SK-N-SH (cell line): ENCODE results near the gene ARHGDIA. TPM values are rescaled to one million over a fixed set of nuclear protein-coding genes. Genes with fewer than 3 reads are reported as not detected.

Source experiments
- CTCF ChIA-PET: fragments of 300-600, 350-600 bp; formaldehyde crosslinking; extraction: SDS; loops from one replicate; lab custom pipeline; 2021; lab: Yijun Ruan, JAX
- POLR2A ChIA-PET: fragments of 350-600 bp; sonication (Branson Sonifier 250); formaldehyde crosslinking; extraction: SDS; loops from one replicate; lab custom pipeline; 2020; ENCODE audit warnings: antibody characterized with exemption, inconsistent platforms; lab: Yijun Ruan, JAX
- DNase-seq: peaks from one replicate; pipeline ENCODE4 v3.0.0; 2012
- H2AFZ ChIP-seq: fragments of 200-600 bp; sonication (generic); 2 replicates; pipeline ENCODE4 v1.8.1; 2016; ENCODE audit warnings: antibody characterized with exemption, mild to moderate bottlenecking, low read depth
- H3F3A ChIP-seq: fragments of 200-600 bp; sonication (generic); replicated peaks from 2 replicates; pipeline ENCODE3; 2016; ENCODE audit warnings: antibody characterized with exemption, mild to moderate bottlenecking; ENCODE audit not compliant: insufficient read depth
- H3K27ac ChIP-seq, 2 experiments: fragments of 200-500 bp in 1 of 2; fragments of 200-600 bp in 1 of 2; sonication (Bioruptor generic) in 1 of 2; sonication (generic), shearing (Covaris generic) in 1 of 2; 2 replicates each; pipeline versions ENCODE4 v1.5.1 to v1.6.1; 2014 to 2016; ENCODE audit warnings: low read depth in 2 of 2, inconsistent platforms in 1 of 2, low read length in 1 of 2, mild to moderate bottlenecking in 1 of 2, mixed read lengths in 1 of 2
- H3K27me3 ChIP-seq: fragments of 200-600 bp; sonication (generic), shearing (Covaris generic); 2 replicates; pipeline ENCODE4 v1.6.1; 2016; ENCODE audit warnings: mixed run types; ENCODE audit not compliant: insufficient read depth
- H3K36me3 ChIP-seq, 2 experiments: fragments of 200-500 bp in 1 of 2; fragments of 200-600 bp in 1 of 2; sonication (Bioruptor generic) in 1 of 2; sonication (generic) in 1 of 2; replicated peaks in 1 of 2; 2 replicates each; pipeline versions ENCODE3 to v1.5.1; 2014 to 2016; ENCODE audit warnings: low read length in 1 of 2, mild to moderate bottlenecking in 1 of 2; ENCODE audit not compliant: insufficient read depth in 2 of 2, control insufficient read depth in 1 of 2
- H3K4me1 ChIP-seq, 2 experiments: fragments of 200-500 bp in 1 of 2; fragments of 200-600 bp in 1 of 2; sonication (Bioruptor generic) in 1 of 2; sonication (generic), shearing (Covaris generic) in 1 of 2; 2 replicates each; pipeline versions ENCODE4 v1.5.1 to v1.6.1; 2014 to 2016; ENCODE audit warnings: low read depth in 1 of 2, low read length in 1 of 2, mixed run types in 1 of 2; ENCODE audit not compliant: insufficient read depth in 2 of 2, control insufficient read depth in 1 of 2
- H3K4me2 ChIP-seq: fragments of 200-600 bp; sonication (generic), shearing (Covaris generic); 2 replicates; pipeline ENCODE4 v1.6.1; 2017; ENCODE audit warnings: mixed run types
- H3K4me3 ChIP-seq, 2 experiments: fragments of 200-500 bp in 1 of 2; fragments of 200-600 bp in 1 of 2; sonication (Bioruptor generic) in 1 of 2; sonication (generic), shearing (Covaris generic) in 1 of 2; 2 replicates each; pipeline versions ENCODE4 v1.5.1 to v1.8.1; 2014 to 2016; ENCODE audit warnings: low read depth in 2 of 2, inconsistent platforms in 1 of 2, low read length in 1 of 2, mild to moderate bottlenecking in 1 of 2, mixed read lengths in 1 of 2, moderate library complexity in 1 of 2
- H3K79me2 ChIP-seq: fragments of 200-600 bp; sonication (generic); 2 replicates; pipeline ENCODE4 v1.8.1; 2017; ENCODE audit warnings: mild to moderate bottlenecking; ENCODE audit not compliant: insufficient read depth
- H3K9ac ChIP-seq: fragments of 200-600 bp; sonication (generic); 2 replicates; pipeline ENCODE4 v1.6.1; 2017; ENCODE audit warnings: mixed run types
- H3K9me2 ChIP-seq: fragments of 200-600 bp; sonication (generic); 2 replicates; pipeline ENCODE4 v1.6.1; 2017; ENCODE audit warnings: mixed run types
- H3K9me3 ChIP-seq: fragments of 200-600 bp; sonication (generic); 2 replicates; pipeline ENCODE4 v1.6.1; 2017; ENCODE audit warnings: mixed run types, mild to moderate bottlenecking, moderate library complexity
- H4K20me1 ChIP-seq: fragments of 200-600 bp; sonication (generic); 2 replicates; pipeline ENCODE4 v1.6.1; 2017; ENCODE audit warnings: mild to moderate bottlenecking, mixed run types; ENCODE audit not compliant: insufficient read depth
- CHD2 ChIP-seq: fragments of 150-350 bp; IDR thresholded peaks from 2 replicates; pipeline ENCODE4 v1.6.1; 2018; ENCODE audit warnings: low read length; ENCODE audit not compliant: partially characterized antibody
- ELF1 ChIP-seq: IDR thresholded peaks from 2 replicates; pipeline ENCODE4 v1.4.0; 2012
- EP300 ChIP-seq, 2 experiments: IDR thresholded peaks; 2 replicates each; pipeline versions ENCODE4 v1.4.0 to v1.6.1; 2012; ENCODE audit warnings: borderline replicate concordance in 1 of 2, low read depth in 1 of 2, low read length in 1 of 2
- EZH2phosphoT487 ChIP-seq: fragments of 200-600 bp; sonication (generic); IDR thresholded peaks from 2 replicates; pipeline ENCODE4 v1.6.1; 2017; ENCODE audit warnings: low read depth, mixed run types, mild to moderate bottlenecking, antibody characterized with exemption, moderate library complexity, borderline replicate concordance
- FOXM1 ChIP-seq: IDR thresholded peaks from 2 replicates; pipeline ENCODE4 v1.4.0; 2012; ENCODE audit warnings: low read depth, mild to moderate bottlenecking
- JUND ChIP-seq: IDR thresholded peaks from 2 replicates; pipeline ENCODE4 v1.4.0; 2012
- MAX ChIP-seq: IDR thresholded peaks from 2 replicates; pipeline ENCODE4 v1.4.0; 2012; ENCODE audit warnings: low read depth
- SMC3 ChIP-seq: IDR thresholded peaks from 2 replicates; pipeline ENCODE4 v1.6.1; 2012; ENCODE audit warnings: low read depth, low read length, improper control_type of control experiment
- TAF1 ChIP-seq: IDR thresholded peaks from 2 replicates; pipeline ENCODE4 v1.6.1; 2012; ENCODE audit warnings: low read depth, mild to moderate bottlenecking, low read length, moderate library complexity, borderline replicate concordance
- TCF12 ChIP-seq: IDR thresholded peaks from 2 replicates; pipeline ENCODE4 v1.4.0; 2012
- USF2 ChIP-seq: fragments of 150-350 bp; IDR thresholded peaks from 2 replicates; pipeline ENCODE4 v1.6.1; 2017; ENCODE audit warnings: antibody characterized with exemption, low read length, low read depth, borderline replicate concordance
- WGBS: methylation state at CpG from one replicate; pipeline ENCODE4 v1.1.6; 2017; ENCODE audit warnings: low lambda C conversion rate; 5-methylcytosine and 5-hydroxymethylcytosine counted together
- polyA plus RNA-seq, 3 experiments: library from polyadenylated mRNA; depleted of rRNA; stranded (reverse); fragments of >200 nt; gene quantifications; 2 replicates each; pipeline ENCODE4 v1.2.3, GENCODE V29; 2012
- TF ChIP-seq, protein P1 (sequence below): IDR thresholded peaks from 2 replicates; pipeline ENCODE4; 2012
- TF ChIP-seq, protein P2 (sequence below): fragments of 200-600 bp; sonication (generic); IDR thresholded peaks from 2 replicates; pipeline ENCODE4 v1.6.1; 2017; ENCODE audit warnings: antibody characterized with exemption, mild to moderate bottlenecking, moderate library complexity

The ARHGDIA gene
- polyA plus RNA-seq, 1 of the 3 experiments (the other 2 are of a cell fraction): 385 TPM

DNA sequence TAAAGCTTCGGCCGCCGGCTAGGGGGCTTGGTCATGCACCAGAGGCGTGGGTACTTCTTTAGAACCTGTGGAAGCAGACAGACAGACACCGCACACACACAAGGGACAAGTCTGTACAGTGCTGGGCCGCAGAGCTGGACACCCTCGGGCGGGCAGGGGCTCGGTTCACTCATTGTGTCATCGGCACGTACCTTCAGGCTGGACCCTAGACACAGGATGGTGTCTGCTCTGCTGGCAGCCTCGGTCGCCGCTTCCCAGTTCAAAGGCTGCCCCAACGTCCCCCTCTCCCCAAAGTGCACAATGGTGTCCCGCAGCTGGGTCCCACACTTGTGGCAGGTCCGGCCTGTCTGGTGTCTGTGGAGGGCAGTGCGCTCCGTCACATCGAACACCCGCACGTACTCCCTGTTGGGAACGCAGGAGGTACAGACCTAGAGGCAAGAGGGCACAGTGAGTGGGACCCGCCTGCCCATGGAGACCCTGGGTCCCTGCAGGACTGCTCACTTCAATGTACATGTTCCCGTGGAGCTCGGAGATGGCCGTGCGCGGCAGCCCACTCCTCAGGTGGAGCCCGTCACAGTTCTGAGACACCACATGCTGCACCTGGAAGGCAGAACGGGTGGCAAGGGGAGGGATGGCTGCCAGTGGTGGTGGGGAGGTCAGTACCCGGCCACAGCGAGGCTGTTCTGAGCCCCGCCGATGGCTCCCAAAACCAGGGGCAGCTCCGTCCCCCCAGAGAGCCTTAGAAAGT is 43.1 kb upstream of the ARHGDIA start:
- POLR2A ChIA-PET: interaction anchor here (0.8 kb wide), 1 partner anchor 23 kb away, joined by 3 read pairs; the partner anchor contains the start of gene PYCR1
- no peak overlapping the region for H3K4me2 ChIP-seq
- TF ChIP-seq EZH2phosphoT487 (no peak), MAX (no peak)
- TF ChIP-seq, all 33 proteins: peak for 0
- H3K9me2 ChIP-seq: no peaks in the 10 kb centered on the region
- peaks cover 47% of the 10 kb centered on the region for H4K20me1 ChIP-seq
- peaks cover 21 to 52% of the 10 kb centered on the region in 2 experiments for H3K36me3 ChIP-seq
- CTCF ChIA-PET: interaction anchor here (0.5 to 3.8 kb wide), 10 partner anchors 10 to 203 kb away, joined by 3 to 22 read pairs (median 4); partner anchors contain the start of genes DCXR and MAFG
- no peak overlapping the region for H3K9ac ChIP-seq
- no peak overlapping the region for H3K27ac ChIP-seq
- DNase-seq: no peak
- H3K79me2 ChIP-seq: peaks cover 45% of the 10 kb centered on the region
- H3K27me3 ChIP-seq: no peaks in the 10 kb centered on the region
- peaks cover 25% of the 10 kb centered on the region for H3F3A ChIP-seq
- no peaks in the 10 kb centered on the region for H3K9me3 ChIP-seq
- 96% methylated on average over 19 of the region's 36 CpGs for WGBS
- no peak overlapping the region for H3K4me3 ChIP-seq
- no peak overlapping the region for H2AFZ ChIP-seq
- H3K4me1 ChIP-seq: peaks cover 15 to 35% of the 10 kb centered on the region in 2 experiments

- Histone ChIP-seq H3K36me3 (peaks cover 21 to 51% of the 10 kb centered on the region in 2 experiments), H3K4me3 (no peak overlapping the region), H3F3A (peaks cover 23% of the 10 kb centered on the region), H2AFZ (no peak overlapping the region), H4K20me1 (peaks cover 39% of the 10 kb centered on the region), H3K27ac (no peak overlapping the region), H3K4me2 (no peak overlapping the region), H3K9me3 (no peaks in the 10 kb centered on the region), H3K9ac (no peak overlapping the region), H3K4me1 (peaks cover 15 to 35% of the 10 kb centered on the region in 2 experiments), H3K27me3 (no peaks in the 10 kb centered on the region), H3K79me2 (peaks cover 40% of the 10 kb centered on the region), H3K9me2 (no peaks in the 10 kb centered on the region)
- no peak for TF ChIP-seq JUND
- 89% methylated on average over 19 of the region's 31 CpGs for WGBS
- ChIA-PET POLR2A (interaction anchor here (0.8 kb wide), 1 partner anchor 24 kb away, joined by 3 read pairs; the partner anchor contains the start of gene PYCR1), CTCF (interaction anchor here (1.0 to 3.8 kb wide), 9 partner anchors 11 to 241 kb away, joined by 3 to 20 read pairs (median 4); partner anchors contain the start of genes DCXR and NPB)
- DNase-seq: no peak
Observed at GRCh38 chr17:81913394-81914102, 42.4 kb upstream of the ARHGDIA start.

DNA sequence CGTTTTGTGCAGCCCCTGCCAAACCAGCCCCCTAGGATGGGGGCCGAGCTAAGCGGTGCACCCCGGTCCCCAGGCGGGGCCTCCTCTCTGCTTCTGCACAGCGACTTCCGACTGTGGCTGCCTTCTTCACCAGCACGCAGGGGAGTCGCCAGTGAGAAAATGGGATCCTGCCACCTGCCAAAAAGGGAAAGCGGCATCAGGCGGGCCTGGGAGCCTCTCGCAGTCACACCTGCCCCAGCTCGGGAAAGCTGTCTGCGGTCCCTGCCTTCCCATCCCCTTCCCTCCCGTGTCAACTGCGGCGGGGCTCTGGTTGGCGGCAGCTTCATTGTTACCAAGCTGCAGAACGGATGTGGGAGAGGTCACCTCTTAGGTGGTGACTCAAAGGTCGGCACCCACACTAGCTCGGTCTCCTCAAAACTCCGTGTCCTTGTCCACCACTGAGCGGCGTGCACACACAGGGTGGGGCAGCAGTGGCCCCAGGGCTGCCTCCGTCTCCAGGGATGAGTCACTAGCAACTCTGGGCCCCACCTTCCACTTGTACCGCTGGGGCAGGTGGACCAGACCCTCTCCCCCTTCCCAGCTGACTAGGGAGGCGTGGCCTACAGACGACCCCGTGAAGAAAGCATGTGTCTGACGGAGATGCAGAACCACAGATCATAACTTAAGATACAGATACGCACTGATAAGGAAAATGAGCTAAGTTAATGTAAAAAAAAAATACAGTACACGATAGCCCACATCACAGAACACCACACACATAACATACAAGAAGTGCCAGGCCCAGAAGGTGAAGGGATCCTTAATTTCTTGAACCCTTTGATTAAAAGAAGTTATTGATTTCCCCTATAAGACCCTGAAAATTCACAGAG is 41.5 kb upstream of the ARHGDIA start:
- Histone ChIP-seq H2AFZ (no peak overlapping the region), H3K4me1 (peaks cover 15 to 30% of the 10 kb centered on the region in 2 experiments), H3K27me3 (no peaks in the 10 kb centered on the region), H3K9ac (no peak overlapping the region), H3K9me2 (no peaks in the 10 kb centered on the region), H3K79me2 (peaks cover 35% of the 10 kb centered on the region), H3K9me3 (no peaks in the 10 kb centered on the region), H3K36me3 (peaks cover 23 to 60% of the 10 kb centered on the region in 2 experiments), H3K4me2 (no peak overlapping the region), H3K27ac (no peak overlapping the region), H3F3A (peaks cover 19% of the 10 kb centered on the region), H4K20me1 (peaks cover 35% of the 10 kb centered on the region), H3K4me3 (no peak overlapping the region)
- CTCF ChIA-PET: interaction anchor here (1.0 to 3.8 kb wide), 11 partner anchors 11 to 242 kb away, joined by 3 to 20 read pairs (median 4); partner anchors contain the start of genes DCXR and NPB
- POLR2A ChIA-PET: no interaction called here
- WGBS: 92% methylated on average over 30 of the region's 32 CpGs
- no peak for DNase-seq
- TF ChIP-seq EP300 (IDR thresholded peaks at IDR 0.05; ENCODE audit: borderline replicate concordance in 1 of 2, low read depth in 1 of 2, low read length in 1 of 2) (no peak), SMC3 (no peak), CHD2 (no peak), TAF1 (no peak), ELF1 (no peak), FOXM1 (no peak), TCF12 (no peak), USF2 (no peak)
- TF ChIP-seq, protein P1, sequence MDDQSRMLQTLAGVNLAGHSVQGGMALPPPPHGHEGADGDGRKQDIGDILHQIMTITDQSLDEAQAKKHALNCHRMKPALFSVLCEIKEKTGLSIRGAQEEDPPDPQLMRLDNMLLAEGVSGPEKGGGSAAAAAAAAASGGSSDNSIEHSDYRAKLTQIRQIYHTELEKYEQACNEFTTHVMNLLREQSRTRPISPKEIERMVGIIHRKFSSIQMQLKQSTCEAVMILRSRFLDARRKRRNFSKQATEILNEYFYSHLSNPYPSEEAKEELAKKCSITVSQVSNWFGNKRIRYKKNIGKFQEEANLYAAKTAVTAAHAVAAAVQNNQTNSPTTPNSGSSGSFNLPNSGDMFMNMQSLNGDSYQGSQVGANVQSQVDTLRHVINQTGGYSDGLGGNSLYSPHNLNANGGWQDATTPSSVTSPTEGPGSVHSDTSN: no peak
- TF ChIP-seq, protein P2, sequence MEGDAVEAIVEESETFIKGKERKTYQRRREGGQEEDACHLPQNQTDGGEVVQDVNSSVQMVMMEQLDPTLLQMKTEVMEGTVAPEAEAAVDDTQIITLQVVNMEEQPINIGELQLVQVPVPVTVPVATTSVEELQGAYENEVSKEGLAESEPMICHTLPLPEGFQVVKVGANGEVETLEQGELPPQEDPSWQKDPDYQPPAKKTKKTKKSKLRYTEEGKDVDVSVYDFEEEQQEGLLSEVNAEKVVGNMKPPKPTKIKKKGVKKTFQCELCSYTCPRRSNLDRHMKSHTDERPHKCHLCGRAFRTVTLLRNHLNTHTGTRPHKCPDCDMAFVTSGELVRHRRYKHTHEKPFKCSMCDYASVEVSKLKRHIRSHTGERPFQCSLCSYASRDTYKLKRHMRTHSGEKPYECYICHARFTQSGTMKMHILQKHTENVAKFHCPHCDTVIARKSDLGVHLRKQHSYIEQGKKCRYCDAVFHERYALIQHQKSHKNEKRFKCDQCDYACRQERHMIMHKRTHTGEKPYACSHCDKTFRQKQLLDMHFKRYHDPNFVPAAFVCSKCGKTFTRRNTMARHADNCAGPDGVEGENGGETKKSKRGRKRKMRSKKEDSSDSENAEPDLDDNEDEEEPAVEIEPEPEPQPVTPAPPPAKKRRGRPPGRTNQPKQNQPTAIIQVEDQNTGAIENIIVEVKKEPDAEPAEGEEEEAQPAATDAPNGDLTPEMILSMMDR: no peak
